ENCODE results near the gene FBXL5.

The FBXL5 gene

GRCh38 chr4:15655223-15656037, at the start of gene FBXL5:
FBXL5 (minus strand) TSS chr4:15655357; CDS start chr4:15655287, 70 bp downstream.
- DNase-seq, result peak; percentile 82 to 85

GRCh38 chr4:15704129-15704528, 49.0 kb upstream of the FBXL5 start:
- DNase-seq, result no peak

GRCh38 chr4:15703439-15703838, 48.3 kb upstream of the FBXL5 start:
- no peak for DNase-seq

DNA sequence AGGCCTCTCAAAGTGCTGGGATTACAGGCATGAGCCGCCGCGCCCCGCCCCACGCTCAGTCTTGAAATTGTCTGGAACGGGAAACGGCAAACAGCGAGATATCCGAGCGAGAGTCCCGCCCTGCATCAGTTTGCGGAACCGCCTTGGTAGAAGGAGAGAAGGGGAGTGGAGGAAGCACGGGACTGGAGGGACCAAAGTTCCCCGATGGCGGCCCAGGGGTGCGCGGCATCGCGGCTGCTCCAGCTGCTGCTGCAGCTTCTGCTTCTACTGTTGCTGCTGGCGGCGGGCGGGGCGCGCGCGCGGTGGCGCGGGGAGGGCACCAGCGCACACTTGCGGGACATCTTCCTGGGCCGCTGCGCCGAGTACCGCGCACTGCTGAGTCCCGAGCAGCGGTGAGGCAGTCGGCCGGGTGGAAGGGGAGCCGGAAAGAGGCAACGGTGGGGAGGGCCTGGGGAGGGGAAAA, 47.8 kb upstream of the FBXL5 start, which contains the start of gene BST1:
Gene BST1, plus strand, starts transcription at position 125 of the 463 bp plus-strand sequence. Its CDS starts 80 bp downstream, at position 205.
- peak; percentile 43 to 77 for DNase-seq

DNA sequence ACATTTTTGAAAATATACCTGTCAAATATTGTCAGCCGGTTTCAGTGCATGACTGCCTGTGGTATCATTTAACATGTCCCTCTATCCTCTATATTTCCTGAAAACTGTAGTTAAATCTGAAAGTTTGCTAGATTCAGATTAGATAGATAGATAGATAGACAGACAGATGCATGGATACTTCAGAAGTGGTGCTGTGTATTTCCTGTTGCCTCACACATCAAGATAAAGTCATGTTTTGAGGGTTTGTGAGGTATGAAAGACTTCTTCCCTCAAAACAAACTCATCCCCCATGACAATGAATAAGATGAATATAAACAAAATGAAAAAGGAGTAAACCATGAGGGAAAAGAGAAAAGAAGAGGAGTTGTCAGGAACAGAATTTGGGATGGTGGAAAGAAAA, 41.7 kb upstream of the FBXL5 start:
- no peak for DNase-seq

GRCh38 chr4:15695729-15696128, 40.6 kb upstream of the FBXL5 start:
- DNase-seq, result no peak

DNA sequence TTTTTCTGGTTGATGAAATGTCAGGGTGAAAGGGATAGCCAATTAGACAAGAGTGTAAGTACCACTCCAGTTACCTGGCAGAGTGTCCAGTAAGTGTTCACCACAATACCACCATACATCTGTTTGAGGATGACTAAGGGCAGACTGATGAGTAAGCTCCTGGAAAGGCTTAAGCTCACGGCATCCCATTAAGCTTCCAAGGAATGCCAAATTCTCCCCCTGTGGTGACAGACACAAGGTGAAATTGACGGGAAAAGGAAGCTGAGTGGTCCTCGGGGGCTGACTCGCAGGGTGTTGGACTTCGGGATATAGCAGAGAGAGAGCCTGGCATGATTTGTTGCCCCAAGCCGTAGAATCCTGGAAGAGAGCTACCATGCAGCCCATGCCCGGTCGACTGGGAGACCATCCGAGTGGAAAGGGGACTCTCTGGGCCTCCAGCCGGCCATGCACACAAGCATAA, 40.1 kb upstream of the FBXL5 start:
- no peak for DNase-seq

DNA sequence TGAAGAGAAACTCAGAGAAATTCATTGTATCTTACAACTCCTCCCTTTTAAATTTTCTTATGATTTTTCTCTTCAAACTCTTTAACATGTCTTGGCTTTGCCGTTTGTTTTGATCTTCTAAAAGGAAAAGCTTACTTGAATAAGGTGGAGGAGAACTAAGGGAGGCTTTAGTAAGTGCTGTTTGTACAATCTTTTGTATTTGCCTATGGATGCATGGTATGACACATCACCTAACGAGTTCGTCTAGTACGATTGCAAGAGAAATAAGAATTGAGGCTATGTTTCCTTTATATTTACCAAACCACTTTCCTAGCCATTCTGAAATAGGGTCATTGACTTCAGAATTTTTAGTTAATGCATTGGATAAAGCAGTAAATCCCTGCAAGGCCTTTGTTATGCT, 39.3 kb upstream of the FBXL5 start:
- no peak for DNase-seq

- no peak for DNase-seq
Measured at GRCh38 chr4:15692602-15693001, 37.4 kb upstream of the FBXL5 start.

- no peak for DNase-seq
Measured at GRCh38 chr4:15691346-15692135, 36.4 kb upstream of the FBXL5 start.

DNA sequence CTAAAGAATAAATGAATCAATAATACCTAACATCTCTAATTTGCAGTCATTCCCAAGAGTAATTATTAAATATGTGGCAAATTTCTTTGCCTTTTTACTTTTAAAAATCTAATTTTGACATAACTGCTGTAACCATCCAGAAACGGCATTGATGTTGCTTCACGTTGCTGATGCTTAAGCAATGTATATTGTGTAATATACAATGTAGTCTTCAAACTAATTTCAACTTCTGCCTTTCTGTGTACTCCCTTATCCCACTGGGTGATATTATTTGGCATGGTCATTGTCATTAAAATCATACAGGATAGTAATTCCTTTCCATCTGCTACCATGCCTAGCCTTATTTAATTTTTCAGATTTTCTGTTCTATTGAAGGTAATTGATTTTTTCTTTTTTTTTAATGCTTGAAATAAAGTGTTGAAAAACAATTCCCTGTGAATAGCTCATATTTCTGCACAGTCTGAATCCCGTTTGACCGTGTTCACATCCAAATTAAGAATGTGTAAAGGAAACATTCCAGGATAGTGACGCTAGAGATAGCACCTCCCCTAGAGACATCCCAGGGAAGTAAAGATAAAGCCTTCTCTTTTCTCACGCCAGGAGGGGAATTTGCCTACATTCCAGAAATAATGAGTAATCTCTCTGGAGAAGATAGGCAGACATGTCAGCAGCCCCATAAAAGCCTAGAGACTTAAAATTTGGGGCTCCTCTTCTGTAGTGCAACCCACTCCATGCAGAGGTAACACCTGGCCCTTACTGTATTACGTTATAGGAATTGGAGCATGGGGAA, 35.1 kb upstream of the FBXL5 start:
- no peak for DNase-seq

- peak in 1 of 2 donors; percentile 28 for DNase-seq
Measured at GRCh38 chr4:15689540-15689939, 34.4 kb upstream of the FBXL5 start.

- no peak for DNase-seq
Measured at GRCh38 chr4:15688051-15688450, 32.9 kb upstream of the FBXL5 start.

DNA sequence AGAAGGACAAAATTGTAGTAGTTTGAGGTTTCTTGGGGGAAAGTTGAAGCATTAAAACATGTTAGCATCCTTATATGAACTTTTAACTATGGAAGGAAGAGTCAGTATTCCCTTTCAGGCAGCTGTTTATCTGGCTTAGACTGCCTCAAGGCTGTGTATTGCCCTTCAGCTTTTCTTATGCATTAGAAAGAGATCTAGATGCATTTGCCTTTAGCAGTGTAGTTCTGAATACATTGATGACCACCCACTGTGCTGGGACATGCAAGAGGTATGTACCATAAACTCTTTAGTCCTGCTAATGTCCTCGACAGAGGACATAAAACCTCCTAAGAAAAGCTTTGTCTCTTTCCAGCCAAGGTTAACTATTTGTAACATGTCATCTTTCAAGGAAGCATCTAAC, 29.3 kb upstream of the FBXL5 start:
- no peak for DNase-seq

DNA sequence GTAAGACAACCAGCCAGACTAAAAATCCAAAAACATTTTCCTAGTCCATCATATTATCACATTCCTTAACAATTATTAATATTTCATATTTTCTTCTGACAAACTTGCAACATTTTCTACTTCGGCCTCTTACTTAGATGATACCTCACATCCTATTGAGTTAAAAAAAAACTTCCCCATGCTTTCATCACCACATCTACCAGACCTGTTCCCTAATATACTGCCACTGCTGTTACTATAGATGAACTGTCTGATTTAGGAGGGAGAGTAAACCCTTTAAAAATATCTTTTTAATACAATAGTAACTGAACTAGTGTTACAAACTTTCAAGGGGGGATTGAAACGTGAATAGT, 28.0 kb upstream of the FBXL5 start:
- DNase-seq, result no peak

GRCh38 chr4:15682242-15683142, 27.3 kb upstream of the FBXL5 start:
- no peak for DNase-seq

DNA sequence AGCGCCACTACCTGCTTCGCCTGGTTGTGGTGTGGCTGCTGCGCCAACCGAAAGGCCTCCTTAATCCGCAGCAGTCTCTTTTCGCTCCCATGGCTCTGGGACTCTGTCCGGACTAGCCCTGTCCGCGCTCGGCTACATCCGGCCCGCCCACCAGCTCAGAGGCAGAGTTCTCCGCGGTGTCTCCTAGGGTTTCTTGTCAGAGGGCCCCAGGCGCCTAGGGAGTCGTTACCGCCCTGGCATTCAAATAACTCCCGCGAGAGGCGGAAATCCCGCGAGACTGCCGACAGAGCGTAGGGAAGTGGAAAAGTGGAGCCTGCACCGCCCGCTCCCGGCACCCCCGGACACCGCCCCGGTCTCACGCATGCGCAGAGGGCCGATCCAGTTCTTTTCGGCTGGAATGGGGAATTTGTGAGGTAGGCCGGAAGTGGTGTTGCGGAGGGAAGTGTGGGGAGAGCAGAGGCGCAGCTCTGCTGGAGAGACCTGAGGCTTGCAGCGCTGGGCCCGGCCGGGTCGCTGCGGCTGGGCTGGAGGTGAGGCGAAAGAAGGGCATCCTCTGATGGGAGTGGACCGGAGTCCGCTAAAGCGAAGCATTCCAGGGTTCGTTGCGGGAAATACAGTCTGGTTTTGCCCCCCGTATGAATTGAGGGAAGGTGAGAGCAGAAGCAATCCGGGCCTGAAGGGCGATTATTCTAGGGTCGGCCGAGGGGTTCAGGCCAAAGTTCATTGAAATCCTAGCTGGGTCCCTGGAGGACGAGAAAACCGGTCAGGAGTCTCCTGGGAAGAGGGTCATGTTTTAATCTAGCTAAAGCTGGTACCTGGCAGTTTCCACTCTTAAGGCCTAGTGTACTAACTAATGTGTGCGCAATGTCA, 26.4 kb upstream of the FBXL5 start, which contains the start of gene FAM200B:
Gene FAM200B, plus strand, starts transcription at position 456 of the 870 bp plus-strand sequence. CDS start 5,151 bp downstream, outside the sequence.
- DNase-seq, result peak; percentile 95 to 96

GRCh38 chr4:15681067-15681371, 25.9 kb upstream of the FBXL5 start:
- DNase-seq, result no peak

DNA sequence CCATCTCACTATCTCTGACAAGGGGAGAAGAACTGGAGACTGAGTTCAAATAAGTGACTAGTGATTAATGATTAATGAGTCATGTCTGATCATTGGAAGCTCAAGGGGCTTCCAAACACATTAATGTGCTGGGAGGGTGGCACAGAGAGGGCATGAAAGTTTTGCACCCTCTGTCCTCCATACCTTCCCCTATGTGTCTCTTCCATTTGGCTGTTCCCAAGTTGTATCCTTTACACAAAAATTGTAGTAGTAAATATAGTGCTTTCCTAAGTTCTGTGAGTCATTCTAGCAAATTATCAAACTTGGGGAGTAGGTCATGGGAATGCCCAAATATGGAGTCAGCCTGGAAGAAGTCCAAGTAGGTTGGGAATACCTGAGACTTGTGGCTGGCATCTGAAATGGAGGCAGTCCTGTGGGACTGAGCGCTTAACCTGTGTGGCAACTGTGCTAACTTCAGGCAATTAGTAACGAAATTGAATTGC, 22.4 kb upstream of the FBXL5 start:
- no peak for DNase-seq

GRCh38 chr4:15676899-15677298, 21.7 kb upstream of the FBXL5 start:
- no peak for DNase-seq

GRCh38 chr4:15676039-15676438, 20.9 kb upstream of the FBXL5 start:
- no peak for DNase-seq

All from CD4-positive, alpha-beta T cell treated with Interleukin-4 for 1 hour (primary cell).